Loucy (cell line): ENCODE results near the gene ATXN7L3.

Experiments used
- CTCF ChIP-seq: fragments of 200-600 bp; sonication (generic); conservative IDR thresholded peaks from 2 replicates; pipeline ENCODE4 v1.5.1; 2014; ENCODE audit warnings: mild to moderate bottlenecking, antibody characterized with exemption, low read length
- EZH2phosphoT487 ChIP-seq: fragments of 200-600 bp; IDR thresholded peaks from 2 replicates; pipeline ENCODE4 v1.6.1; 2018; ENCODE audit warnings: antibody characterized with exemption, mild to moderate bottlenecking, moderate library complexity, borderline replicate concordance

- TF ChIP-seq CTCF (no peak), EZH2phosphoT487 (no peak)
Observed at GRCh38 chr17:44155488-44155887, 44.2 kb downstream of the ATXN7L3 start.
